Loucy (cell line): ENCODE measurements around the gene CDK11A.
"Not testable (repeated sequence)": the region's sequence is repeated elsewhere in the genome, so short reads cannot be mapped to it uniquely, and the experiment has no call there.

ENCODE experiments used
- CTCF ChIP-seq: fragments of 200-600 bp; sonication (generic); conservative IDR thresholded peaks from 2 replicates; pipeline ENCODE4 v1.5.1; 2014; ENCODE audit warnings: mild to moderate bottlenecking, antibody characterized with exemption, low read length
- EZH2phosphoT487 ChIP-seq: fragments of 200-600 bp; IDR thresholded peaks from 2 replicates; pipeline ENCODE4 v1.6.1; 2018; ENCODE audit warnings: antibody characterized with exemption, mild to moderate bottlenecking, moderate library complexity, borderline replicate concordance

GRCh38 chr1:1729116-1729816, 5.1 kb upstream of the CDK11A start:
- TF ChIP-seq CTCF, EZH2phosphoT487: not testable (repeated sequence)
